Kidney epithelial cell (primary cell): ENCODE measurements around the gene RNU1-3. TPM values are rescaled to one million over a fixed set of nuclear protein-coding genes. Genes with fewer than 3 reads are reported as not detected.
"Not testable (repeated sequence)": the region's sequence is repeated elsewhere in the genome, so short reads cannot be mapped to it uniquely, and the experiment has no call there.

ENCODE experiments used
- DNase-seq: peaks from one replicate; pipeline ENCODE4 v3.0.0-alpha.2; 2010; ENCODE audit warnings: low read depth
- H3K27me3 ChIP-seq: 2 replicates; pipeline ENCODE4 v1.6.0; 2011; ENCODE audit warnings: low read length; ENCODE audit not compliant: control insufficient read depth, insufficient read depth
- H3K36me3 ChIP-seq: 2 replicates; pipeline ENCODE4 v1.5.1; 2011; ENCODE audit warnings: low read length; ENCODE audit not compliant: control insufficient read depth, insufficient read depth
- H3K4me3 ChIP-seq: 2 replicates; pipeline ENCODE4 v1.5.1; 2011; ENCODE audit warnings: low read depth, mild to moderate bottlenecking, control low read depth, low read length
- total RNA-seq: library from RNA; depleted of rRNA; stranded (reverse); fragments of >200 nt; gene quantifications from 2 replicates; pipeline ENCODE4 v1.2.3, GENCODE V29; 2015
- TF ChIP-seq, protein P1 (sequence below): IDR thresholded peaks from 2 replicates; pipeline ENCODE4 v1.5.1; 2011; ENCODE audit warnings: mild to moderate bottlenecking, moderate library complexity, low read length, control low read depth, inconsistent platforms; ENCODE audit not compliant: insufficient read depth, poor library complexity, severe bottlenecking

Gene RNU1-3
- total RNA-seq, 1 donor from 2014 or later: under 0.01 TPM

DNA sequence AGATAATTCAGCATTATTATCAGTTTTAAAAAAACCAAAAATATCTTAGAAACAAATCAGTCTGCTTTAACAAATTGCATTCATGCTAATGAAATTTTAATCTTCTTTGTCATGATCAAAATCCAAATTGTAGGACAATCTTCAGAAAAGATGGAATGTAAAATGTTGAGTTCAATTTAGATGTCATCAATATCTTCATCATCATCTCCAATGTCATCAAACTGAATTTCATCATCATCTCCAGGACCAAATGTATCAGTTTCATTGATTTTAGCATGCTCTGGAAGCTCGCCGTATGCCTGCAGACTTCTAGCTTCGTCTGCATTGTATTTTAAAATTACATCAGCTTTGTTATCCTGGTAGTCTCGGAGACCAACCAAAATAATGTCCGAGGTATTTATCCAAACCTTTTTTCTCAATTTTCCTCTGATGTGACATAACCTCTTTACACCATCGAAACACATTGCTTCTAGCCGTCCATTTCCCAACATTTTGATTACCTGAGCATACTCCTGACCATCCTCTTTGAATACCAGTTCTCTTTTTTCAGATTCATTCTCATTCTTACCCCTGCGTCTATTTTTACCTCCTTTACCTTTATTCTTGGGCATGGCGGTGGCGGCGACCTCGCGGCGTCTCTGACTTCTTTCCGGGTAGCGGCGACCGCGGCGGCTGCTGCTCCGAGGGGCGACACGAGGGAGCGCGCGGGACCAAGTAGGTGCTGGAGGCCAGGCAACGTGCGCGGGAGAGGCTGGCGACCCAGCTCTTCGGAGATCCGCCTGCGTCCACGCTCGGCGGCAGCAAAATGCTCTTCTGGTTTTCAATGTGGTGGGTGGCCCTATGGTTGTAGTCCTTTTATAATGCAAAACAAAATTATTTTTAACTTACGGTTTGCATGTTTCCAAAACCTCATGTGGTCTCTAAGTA lies 19.0 kb upstream of the RNU1-3 start:
- H3K27me3 ChIP-seq, H3K36me3 ChIP-seq, DNase-seq, H3K4me3 ChIP-seq: not testable (repeated sequence)

DNA sequence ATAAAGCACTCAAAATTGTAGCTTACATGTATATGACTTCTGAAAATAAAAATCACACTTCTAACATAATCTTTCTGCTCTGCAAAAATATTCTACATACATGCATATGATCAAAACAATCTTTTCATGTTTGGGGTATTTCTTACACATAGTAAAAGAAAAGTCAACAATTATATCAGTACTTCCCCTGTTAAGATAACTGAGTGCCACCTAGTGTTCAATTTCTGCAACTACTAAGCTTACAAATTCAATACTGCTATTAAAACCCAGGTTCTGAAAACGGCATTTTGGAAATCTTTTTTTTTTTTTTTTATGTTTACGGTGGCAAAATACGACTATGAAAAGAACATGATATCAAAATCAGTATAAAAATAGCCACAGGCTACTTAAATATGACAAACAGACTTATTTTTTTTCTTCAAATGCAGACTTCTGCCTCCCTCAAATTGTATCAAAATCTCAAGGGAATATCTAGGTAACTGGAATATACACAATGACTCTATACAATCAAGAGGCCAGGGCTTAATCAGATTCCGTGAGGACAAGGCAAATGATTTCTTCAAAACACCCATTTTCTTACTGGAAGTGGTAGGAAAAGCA lies 18.1 kb upstream of the RNU1-3 start:
- H3K4me3 ChIP-seq, H3K36me3 ChIP-seq, DNase-seq: not testable (repeated sequence)
- H3K27me3 ChIP-seq: peaks cover 10% of the 10 kb centered on the region
- TF ChIP-seq, protein P1, sequence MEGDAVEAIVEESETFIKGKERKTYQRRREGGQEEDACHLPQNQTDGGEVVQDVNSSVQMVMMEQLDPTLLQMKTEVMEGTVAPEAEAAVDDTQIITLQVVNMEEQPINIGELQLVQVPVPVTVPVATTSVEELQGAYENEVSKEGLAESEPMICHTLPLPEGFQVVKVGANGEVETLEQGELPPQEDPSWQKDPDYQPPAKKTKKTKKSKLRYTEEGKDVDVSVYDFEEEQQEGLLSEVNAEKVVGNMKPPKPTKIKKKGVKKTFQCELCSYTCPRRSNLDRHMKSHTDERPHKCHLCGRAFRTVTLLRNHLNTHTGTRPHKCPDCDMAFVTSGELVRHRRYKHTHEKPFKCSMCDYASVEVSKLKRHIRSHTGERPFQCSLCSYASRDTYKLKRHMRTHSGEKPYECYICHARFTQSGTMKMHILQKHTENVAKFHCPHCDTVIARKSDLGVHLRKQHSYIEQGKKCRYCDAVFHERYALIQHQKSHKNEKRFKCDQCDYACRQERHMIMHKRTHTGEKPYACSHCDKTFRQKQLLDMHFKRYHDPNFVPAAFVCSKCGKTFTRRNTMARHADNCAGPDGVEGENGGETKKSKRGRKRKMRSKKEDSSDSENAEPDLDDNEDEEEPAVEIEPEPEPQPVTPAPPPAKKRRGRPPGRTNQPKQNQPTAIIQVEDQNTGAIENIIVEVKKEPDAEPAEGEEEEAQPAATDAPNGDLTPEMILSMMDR: peak; percentile 35

DNA sequence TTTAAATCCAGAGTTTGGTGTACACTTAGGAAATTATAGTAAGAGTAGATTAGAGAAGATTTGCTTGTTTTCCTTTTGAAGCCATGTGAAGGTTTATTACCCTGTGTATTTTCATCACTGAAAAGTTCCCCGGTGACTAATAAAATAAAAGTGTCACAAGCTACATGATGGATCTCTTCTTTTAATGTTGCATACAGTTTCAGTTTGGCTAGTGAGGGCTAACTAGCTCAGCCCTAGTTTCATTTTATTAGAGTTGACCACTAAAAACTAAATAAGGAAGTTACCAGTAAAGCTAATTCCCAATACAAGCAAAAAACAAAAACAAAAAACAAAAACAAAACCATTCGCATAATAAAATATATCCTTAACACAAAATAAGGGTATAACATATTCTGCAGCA lies 17.4 kb upstream of the RNU1-3 start:
- not testable (repeated sequence) for H3K4me3 ChIP-seq, DNase-seq, H3K36me3 ChIP-seq
- H3K27me3 ChIP-seq: peaks cover 10% of the 10 kb centered on the region

DNA sequence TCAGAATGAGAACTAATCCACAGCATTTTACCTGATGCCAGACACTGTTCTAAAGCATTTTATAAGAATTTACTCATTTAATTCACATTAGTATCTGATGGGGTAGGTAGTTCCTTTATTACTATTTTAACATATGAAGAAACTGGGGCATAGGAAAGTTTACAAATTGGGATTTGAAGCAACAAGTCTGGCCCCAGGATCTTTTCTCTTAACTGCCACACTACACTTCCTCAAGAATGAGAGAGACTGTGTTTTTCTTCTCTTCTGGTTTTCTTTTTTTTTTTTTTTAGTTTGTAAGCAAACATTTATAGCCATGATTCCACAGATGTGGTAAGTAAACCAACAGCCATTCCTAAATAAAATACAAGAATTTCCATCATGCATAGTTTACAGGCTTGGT lies 16.1 kb upstream of the RNU1-3 start:
- not testable (repeated sequence) for DNase-seq, H3K36me3 ChIP-seq
- peaks cover 12% of the 10 kb centered on the region for H3K27me3 ChIP-seq

DNA sequence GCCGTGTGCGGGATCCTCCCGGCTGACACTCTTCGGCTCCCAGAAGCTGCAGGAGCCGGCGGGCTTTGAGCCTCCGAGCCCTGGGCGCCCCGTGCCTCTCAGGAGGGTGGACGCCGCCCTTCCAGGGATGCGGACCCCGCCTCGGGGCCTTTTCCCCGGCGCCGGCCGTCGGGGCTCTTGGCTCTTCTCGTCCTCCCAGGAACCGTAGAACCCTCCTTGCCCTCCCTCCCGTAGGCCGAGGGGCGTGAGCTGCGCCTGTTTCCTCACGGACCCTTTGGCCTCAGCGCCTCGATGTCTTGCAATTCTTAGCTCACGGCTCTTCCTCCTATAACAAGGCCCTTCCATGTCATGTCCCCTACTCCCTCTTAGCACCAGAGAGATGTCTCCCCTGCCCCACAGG lies 13.6 kb upstream of the RNU1-3 start:
- not testable (repeated sequence) for H3K27me3 ChIP-seq, DNase-seq, H3K4me3 ChIP-seq, H3K36me3 ChIP-seq

More for the DNA sequence above, 16.1 kb upstream of the RNU1-3 start:
- H3K4me3 ChIP-seq: not testable (repeated sequence)

DNA sequence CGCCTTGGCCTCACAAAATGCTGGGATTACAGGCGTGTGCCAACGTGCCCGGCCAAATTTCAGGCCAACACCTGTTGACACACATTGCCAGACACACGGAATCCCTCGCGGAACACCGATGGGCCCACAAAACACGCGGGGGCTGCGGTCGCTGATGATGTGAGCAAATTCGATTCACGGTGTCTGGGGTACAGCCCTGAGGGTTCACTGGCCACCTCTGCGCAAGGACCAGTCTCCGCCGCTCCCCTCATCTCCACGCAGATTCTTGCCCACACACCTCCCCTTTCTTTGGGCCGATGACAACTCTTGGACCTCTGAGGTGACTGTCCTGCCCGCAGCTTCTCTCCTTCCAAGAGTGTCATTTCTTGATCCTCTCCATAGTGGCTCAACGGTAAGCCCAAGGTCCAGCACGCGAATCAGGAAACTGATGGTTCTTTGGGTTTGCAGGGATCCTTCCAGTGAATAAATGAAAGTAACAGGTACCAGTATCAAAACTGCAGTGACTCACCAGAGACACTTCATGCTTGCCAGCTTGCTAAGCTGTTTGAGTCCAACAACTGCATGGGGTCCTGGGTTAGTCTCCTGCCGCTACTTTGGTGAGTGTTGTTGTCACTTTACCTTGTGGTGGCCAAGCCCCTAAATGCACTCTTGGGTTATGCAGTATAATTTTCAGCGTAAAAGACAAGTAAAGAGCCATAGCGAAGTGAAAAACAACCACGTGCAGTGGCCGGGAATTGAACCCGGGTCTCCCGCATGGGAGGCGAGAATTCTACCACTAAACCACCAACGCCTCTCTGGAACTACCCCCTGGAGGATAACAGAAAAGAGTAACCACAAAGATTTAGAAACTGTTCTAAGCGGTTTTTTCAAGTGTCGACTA lies 11.0 kb upstream of the RNU1-3 start:
- Histone ChIP-seq H3K36me3 (no peaks in the 10 kb centered on the region), H3K27me3 (peaks cover 5% of the 10 kb centered on the region), H3K4me3 (no peak overlapping the region)
- TF ChIP-seq, protein P1: no peak
- no peak for DNase-seq

DNA sequence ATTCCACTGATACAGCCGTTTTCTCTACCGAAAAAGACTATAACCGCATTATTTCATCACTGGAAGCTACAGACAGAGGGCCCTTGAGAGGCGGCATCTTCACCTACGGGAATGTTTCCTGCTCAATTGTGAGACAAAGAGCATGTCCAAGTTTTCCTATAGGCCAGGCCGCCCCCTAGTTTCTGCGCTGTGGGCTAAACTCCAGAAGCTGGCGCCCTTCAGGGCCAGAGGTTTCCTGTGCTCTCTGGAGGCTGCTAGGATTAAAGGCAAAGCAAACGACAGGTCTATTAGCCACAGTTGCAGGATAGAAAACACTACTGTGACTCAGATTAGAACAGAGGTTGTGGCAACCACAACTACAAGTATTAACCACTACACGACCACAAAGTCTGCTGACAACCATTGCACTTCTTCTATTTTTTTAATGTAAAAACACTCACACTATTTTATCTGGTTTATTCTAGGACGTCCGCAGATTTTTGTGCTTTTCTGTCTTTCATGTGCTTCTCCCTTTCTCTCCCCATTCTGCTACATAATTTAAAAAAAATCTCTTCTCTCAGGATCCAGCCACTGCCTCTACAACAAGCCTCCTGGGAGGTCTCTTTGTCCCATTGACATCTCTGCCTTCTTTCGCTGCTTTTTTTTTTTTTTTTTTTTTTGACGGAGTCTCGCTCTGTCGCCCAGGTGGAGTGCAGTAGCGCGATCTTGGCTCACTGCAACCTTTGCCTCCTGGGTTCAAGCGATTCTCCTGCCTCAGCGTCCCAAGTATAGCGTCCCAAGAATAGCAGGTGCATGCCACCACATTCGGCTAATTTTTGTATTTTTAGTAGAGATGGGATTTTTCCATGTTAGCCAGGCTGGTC lies 10.1 kb upstream of the RNU1-3 start:
- DNase-seq, H3K4me3 ChIP-seq, H3K36me3 ChIP-seq, H3K27me3 ChIP-seq: not testable (repeated sequence)

DNA sequence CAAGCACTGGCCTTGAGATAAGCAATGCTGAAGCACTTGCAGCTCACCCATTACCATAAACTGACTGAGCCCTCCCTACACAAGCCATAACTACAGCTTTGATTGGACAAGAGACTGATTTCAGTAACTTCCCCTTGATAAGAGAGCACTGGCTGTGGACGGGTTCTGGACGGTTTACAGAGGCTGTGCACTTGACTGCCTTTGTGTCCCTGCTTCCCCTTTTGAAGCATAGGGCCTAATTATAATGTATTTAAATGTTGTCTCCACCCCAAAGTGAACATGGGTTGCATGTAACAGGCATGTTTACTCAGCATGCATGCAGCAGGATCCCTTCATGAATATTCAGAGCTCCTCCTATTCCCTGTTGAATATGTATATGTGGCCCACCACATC lies 8.4 kb upstream of the RNU1-3 start:
- not testable (repeated sequence) for H3K36me3 ChIP-seq, H3K27me3 ChIP-seq, DNase-seq, H3K4me3 ChIP-seq

DNA sequence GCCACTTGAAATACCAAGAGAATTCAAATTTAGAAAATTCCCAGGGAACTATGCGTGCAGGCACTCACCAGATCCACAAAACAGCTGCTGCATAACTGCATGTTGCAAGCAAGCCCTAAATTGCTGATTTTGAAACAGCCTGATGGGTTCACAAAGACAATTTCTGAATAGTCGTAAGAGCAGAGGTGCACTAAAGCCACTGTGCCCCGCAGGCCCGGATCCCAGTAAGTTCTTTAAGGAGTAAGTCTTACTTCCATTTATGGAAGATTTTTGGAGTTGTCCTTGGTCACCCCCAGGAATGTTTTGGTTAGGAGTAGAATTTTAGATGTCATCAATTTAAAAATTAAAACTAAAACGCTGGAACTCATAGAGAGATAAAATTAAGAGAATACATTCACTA lies 7.2 kb upstream of the RNU1-3 start:
- H3K4me3 ChIP-seq, H3K36me3 ChIP-seq, H3K27me3 ChIP-seq, DNase-seq: not testable (repeated sequence)

DNA sequence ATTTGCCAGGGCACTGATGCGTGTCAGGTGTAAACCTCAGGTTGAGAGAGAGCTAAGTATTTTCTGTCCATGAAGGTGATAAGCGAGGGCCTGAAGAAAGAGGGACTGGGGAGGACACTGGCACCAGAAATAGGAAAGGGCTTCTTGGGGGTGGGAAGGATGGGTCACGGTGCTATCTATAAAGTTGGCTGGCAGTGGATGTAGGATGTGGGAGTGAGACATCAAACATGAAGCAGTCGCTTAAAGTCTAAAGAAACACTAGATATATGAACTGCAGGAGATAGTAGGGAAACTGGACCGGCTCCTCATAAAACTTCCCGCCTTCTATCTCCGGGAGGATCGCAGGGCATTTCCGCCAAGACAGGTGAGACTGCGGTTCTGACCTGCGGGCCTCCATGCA lies 912 bp downstream of the RNU1-3 start:
- not testable (repeated sequence) for H3K36me3 ChIP-seq, H3K27me3 ChIP-seq, H3K4me3 ChIP-seq, DNase-seq

DNA sequence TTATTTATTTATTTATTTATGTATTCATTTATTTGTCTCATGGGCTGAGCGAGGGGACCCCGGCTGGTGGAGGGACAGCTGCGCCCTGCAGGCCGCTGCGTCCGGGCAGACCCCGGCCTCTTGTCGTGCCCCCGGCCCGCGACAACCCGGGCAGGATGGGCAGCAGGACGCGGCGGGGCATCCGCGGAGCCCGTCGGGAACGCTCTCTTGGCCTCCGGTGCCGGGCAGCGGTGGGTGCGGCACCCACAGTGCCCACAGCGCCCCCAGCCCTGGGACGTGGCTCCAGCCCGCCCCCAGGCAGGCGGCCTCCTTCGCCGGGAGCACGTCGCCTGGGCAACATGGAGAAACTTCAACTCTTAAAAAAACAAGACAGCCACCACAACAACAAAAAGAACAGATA lies 8.5 kb downstream of the RNU1-3 start:
- not testable (repeated sequence) for H3K4me3 ChIP-seq, H3K36me3 ChIP-seq, DNase-seq, H3K27me3 ChIP-seq
